AG04449 (cell line): ENCODE data around the gene ICAM4.

Source experiments
- CTCF ChIA-PET: fragments of 350-600 bp; formaldehyde crosslinking; extraction: SDS; loops from one replicate; lab custom pipeline; 2021; ENCODE audit warnings: antibody characterized with exemption; lab: Yijun Ruan, JAX
- POLR2A ChIA-PET: fragments of 400-600, 350-600 bp; formaldehyde crosslinking; extraction: SDS; loops from one replicate; lab custom pipeline; 2020; ENCODE audit warnings: antibody characterized with exemption, inconsistent platforms; lab: Yijun Ruan, JAX
- DNase-seq: peaks from one replicate; pipeline ENCODE4 v3.0.0-alpha.2; 2010; ENCODE audit warnings: low read depth, low spot score
- H3K4me3 ChIP-seq: 2 replicates; pipeline ENCODE4 v1.5.1; 2011; ENCODE audit warnings: low read depth, mild to moderate bottlenecking, control low read depth, low read length
- CTCF ChIP-seq: IDR thresholded peaks from one replicate; pipeline ENCODE4 v1.5.1; 2011; ENCODE audit warnings: mild to moderate bottlenecking, moderate library complexity, low read length, control low read depth, inconsistent platforms; ENCODE audit not compliant: insufficient read depth; ENCODE audit errors: missing control alignments

The ICAM4 gene

DNA sequence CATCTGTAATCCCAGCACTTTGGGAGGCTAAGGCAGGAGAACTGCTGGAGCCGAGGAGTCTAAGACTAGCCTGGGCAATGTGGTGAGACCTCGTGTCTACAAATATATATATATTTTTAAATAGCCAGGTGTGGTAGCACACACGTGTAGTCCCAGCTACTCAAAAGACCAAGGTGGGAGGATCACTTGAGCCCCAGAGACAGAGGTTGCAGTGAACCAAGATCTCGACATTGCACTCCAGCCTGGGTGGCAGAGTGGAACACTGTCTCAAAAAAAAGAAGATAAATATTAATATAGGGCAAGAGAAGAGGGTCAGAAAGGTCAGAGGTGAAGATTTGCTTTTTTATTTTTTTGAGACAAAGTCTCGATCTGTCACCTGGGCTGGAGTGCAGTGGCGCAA, 40.2 kb upstream of the ICAM4 start:
- H3K4me3 ChIP-seq: no peak overlapping the region
- POLR2A ChIA-PET: no interaction called here
- no peak for DNase-seq
- CTCF ChIA-PET: interaction anchor here (1.0 to 1.9 kb wide), 6 partner anchors 12 to 316 kb away, joined by 3 to 6 read pairs (median 4); no protein-coding TSS in a partner anchor
- no peak for TF ChIP-seq CTCF

DNA sequence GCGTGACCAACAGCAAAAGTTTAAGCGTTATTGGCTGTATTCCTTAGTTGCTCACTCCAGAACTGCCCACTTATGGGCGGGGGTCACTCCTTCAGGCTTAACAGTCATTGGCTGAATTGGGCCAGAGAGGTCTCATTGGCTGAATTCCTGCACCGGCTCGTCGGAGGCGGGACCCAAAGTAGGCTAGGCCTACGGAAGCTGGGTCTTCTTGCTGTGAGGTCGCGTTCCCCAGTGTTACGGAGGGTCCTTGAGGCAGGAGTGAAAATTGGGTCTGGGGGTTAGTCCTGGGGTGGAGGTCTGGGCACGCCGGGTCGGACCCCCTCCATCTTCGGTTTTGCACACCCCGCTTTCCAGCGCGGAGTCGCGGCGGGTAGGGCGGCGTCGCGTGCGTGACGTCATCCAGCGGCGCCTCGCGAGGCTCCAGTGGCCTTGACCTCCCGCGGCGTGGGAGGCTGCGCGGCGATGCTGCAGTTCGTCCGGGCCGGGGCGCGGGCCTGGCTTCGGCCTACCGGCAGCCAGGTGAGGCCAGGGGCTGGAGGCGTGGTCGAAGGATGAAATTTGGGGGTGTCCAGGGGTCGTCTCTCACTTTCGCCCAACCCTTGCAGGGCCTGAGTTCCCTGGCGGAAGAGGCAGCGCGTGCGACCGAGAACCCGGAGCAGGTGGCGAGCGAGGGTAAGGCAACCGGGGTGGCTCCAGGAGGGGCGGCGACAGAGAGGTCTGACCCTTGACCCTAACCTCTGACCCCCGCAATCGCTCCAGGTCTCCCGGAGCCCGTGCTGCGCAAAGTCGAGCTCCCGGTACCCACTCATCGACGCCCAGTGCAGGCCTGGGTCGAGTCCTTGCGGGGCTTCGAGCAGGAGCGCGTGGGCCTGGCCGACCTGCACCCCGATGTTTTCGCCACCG, 34.7 kb upstream of the ICAM4 start, which contains the start of gene MRPL4:
Gene MRPL4, plus strand, starts transcription at position 423 of the 903 bp plus-strand sequence. Its CDS starts 40 bp downstream, at position 463.
- no peak for TF ChIP-seq CTCF
- CTCF ChIA-PET: interaction anchor here (1.6 to 4.3 kb wide), 8 partner anchors 8 to 321 kb away, joined by 4 to 93 read pairs (median 22); partner anchors contain the start of gene EIF3G
- POLR2A ChIA-PET: interaction anchor here (1.0 kb wide), 1 partner anchor 128 kb away, joined by 3 read pairs; the partner anchor contains the start of gene TYK2
- peak; percentile 90 for DNase-seq
- peak within 1 kb of the TSS; percentile 99 for H3K4me3 ChIP-seq

GRCh38 chr19:10252707-10253106, 34.0 kb upstream of the ICAM4 start:
- no peak for DNase-seq
- ChIA-PET POLR2A (no interaction called here), CTCF (interaction anchor here (19.7 kb wide), 1 partner anchor 134 kb away, joined by 1180 read pairs; the partner anchor contains the start of genes CDC37 and TYK2)
- no peak for TF ChIP-seq CTCF
- H3K4me3 ChIP-seq: peak overlapping the region; percentile 99

- no peak for DNase-seq
- POLR2A ChIA-PET: no interaction called here
Measured at GRCh38 chr19:10254244-10254643, 32.5 kb upstream of the ICAM4 start.

DNA sequence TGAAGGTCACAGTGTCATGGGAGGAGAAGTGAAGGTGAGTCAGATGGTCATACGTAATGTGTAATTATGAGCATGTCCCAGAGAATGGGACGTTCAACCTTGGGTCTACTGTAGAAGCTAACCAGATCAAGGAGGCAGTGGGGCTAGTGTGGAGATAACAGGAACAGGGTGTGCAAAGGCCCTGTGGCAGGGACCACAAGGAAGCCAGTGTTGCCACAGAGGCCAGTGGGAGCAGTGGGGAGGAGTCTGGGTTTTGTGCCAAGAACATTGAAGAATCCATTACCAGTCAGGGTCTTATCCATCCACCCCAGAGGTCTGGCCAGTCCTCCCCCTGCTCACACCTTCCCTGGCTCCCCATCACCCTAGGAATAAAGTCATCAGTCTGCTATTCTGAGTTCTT, 31.4 kb upstream of the ICAM4 start:
- ChIA-PET CTCF (interaction anchor here (1.3 to 19.7 kb wide), 3 partner anchors 14 to 131 kb away, joined by 3 to 1180 read pairs (median 98); partner anchors contain the start of genes CDC37, ICAM1 and TYK2), POLR2A (no interaction called here)
- no peak overlapping the region for H3K4me3 ChIP-seq
- DNase-seq: no peak
- TF ChIP-seq CTCF: no peak

More at GRCh38 chr19:10254244-10254643, 32.5 kb upstream of the ICAM4 start:
- CTCF ChIA-PET: interaction anchor here (1.0 to 19.7 kb wide), 2 partner anchors 15 to 132 kb away, joined by 3 to 1180 read pairs; partner anchors contain the start of genes CDC37 and TYK2
- no peak for TF ChIP-seq CTCF
- H3K4me3 ChIP-seq: no peak overlapping the region

DNA sequence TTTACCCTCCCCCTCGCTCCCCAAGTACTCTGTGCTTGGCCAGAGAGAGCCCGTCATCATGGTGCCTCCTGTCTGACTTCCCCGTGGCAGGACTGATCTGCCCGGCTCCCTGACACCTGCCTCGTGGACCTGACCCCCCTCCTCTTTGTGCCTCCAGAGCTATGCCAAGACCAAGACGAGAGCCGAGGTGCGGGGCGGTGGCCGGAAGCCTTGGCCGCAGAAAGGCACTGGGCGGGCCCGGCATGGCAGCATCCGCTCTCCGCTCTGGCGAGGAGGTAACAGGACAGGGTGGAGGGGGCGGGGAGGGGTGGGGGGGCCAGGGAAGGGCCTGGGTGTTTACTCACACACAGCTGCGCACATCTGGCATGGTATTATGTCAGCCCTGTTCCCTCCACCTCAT, 30.2 kb upstream of the ICAM4 start:
- H3K4me3 ChIP-seq: no peak overlapping the region
- ChIA-PET CTCF (interaction anchor here (1.3 to 19.7 kb wide), 3 partner anchors 13 to 130 kb away, joined by 3 to 1180 read pairs (median 98); partner anchors contain the start of genes CDC37, ICAM1 and TYK2), POLR2A (interaction anchor here (1.2 kb wide), 1 partner anchor 132 kb away, joined by 3 read pairs; no protein-coding TSS in a partner anchor)
- no peak for TF ChIP-seq CTCF
- no peak for DNase-seq
